Fibroblast of villous mesenchyme (primary cell): ENCODE results near the gene FDX1. TPM values are rescaled to one million over a fixed set of nuclear protein-coding genes. Genes with fewer than 3 reads are reported as not detected.
A peak's percentile ranks its signal among the peaks of the same experiment; 100 is the strongest.

Experiments
- DNase-seq: peaks from one replicate; pipeline ENCODE4 v3.0.0-alpha.2; 2010; ENCODE audit warnings: low read depth
- H3K4me3 ChIP-seq: 2 replicates; pipeline ENCODE4 v1.5.1; 2011; ENCODE audit warnings: low read depth, mild to moderate bottlenecking, low read length
- CTCF ChIP-seq: IDR thresholded peaks from 2 replicates; pipeline ENCODE4 v1.5.1; 2012; ENCODE audit warnings: low read depth, mild to moderate bottlenecking, low read length; ENCODE audit not compliant: insufficient read depth
- total RNA-seq: library from RNA; depleted of rRNA; stranded (reverse); fragments of >200 nt; gene quantifications from 2 replicates; pipeline ENCODE4 v1.2.3, GENCODE V29; 2012

Gene FDX1
- total RNA-seq, 1 donor: 8.2 TPM

- no peak overlapping the region for H3K4me3 ChIP-seq
- no peak for TF ChIP-seq CTCF
- no peak for DNase-seq
Measured at GRCh38 chr11:110470716-110471115, 41.0 kb downstream of the FDX1 start.

DNA sequence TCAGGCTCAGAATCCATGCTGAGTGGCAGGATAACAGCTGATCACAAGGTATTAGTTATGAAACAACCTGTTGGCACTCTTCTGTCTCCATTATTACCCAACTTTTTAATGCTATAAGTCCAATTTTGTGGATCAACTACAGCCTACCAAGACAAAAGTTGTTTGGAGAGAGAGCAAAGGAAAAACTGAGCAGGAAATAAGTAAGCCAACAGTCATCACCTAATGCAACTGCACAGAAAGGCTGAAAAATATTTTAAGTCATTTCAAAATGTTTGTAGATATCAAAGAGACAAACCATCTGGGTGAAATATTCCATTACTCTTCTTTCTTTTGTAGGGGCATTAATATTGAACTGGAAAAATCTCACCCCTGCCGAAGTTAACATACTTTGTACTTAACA is 41.6 kb downstream of the FDX1 start:
- no peak overlapping the region for H3K4me3 ChIP-seq
- peak; percentile 17 for DNase-seq
- no peak for TF ChIP-seq CTCF

DNA sequence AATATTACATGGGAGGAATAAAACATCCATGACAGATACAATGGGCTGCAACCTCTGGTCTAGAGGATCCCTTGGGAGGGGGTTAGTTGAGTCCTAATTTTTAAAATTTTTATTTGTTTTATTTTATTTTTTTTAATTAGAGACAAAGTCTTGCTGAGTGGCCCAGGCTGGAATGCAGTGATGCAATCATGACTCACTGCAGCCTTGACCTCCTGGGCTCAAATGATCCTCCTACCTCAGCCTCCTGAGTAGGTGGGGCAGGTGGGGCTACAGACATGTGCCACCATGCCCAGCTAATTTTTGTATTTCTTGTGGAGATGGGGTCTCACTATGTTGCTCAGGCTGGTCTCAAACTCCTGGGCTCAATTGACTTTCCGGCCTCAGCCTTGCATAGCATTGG is 43.1 kb downstream of the FDX1 start:
- DNase-seq: peak; percentile 24
- TF ChIP-seq CTCF: no peak
- H3K4me3 ChIP-seq: no peak overlapping the region

GRCh38 chr11:110473706-110474105 is 44.0 kb downstream of the FDX1 start:
- no peak for TF ChIP-seq CTCF
- peak; percentile 14 for DNase-seq
- H3K4me3 ChIP-seq: no peak overlapping the region

DNA sequence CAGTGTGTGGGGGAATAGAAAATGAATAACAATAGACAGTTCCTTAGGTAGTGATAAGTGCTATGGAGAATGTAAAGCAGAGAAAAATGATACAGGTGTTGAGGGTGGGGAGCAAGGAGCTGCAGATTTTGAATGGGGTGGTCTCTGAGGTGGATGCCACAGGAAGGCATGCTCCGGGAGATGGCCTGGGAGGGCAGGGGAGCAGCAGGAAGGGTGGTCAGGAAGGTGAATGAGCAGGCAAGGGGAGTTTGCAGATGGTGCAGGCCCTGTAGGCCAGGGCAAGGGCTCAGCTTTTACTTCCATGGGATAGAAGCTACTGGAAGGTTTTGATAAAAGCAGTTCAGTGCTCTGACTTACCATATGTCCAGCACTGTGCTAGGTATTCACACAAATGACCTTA is 44.8 kb downstream of the FDX1 start:
- TF ChIP-seq CTCF: no peak
- no peak for DNase-seq
- H3K4me3 ChIP-seq: no peak overlapping the region

- no peak for DNase-seq
- no peak overlapping the region for H3K4me3 ChIP-seq
Measured at GRCh38 chr11:110475671-110476070, 45.9 kb downstream of the FDX1 start.

More at GRCh38 chr11:110475671-110476070, 45.9 kb downstream of the FDX1 start:
- TF ChIP-seq CTCF: no peak
